Right lobe of liver (tissue), 4 donors: ENCODE measurements around the gene MGAT3.

ENCODE experiments used
- CTCF ChIP-seq, 4 donors: fragments of 200-600 bp in 3 of 4; fragments of 450-650 bp in 1 of 4; IDR thresholded peaks; one replicate each; pipeline versions ENCODE4 v1.5.1 to v1.8.0; 2016 to 2022; ENCODE audit warnings: antibody characterized with exemption in 4 of 4, mild to moderate bottlenecking in 2 of 4
- POLR2A ChIP-seq: fragments of 450-650 bp; IDR thresholded peaks from one replicate; pipeline ENCODE4 v1.6.1; 2017; ENCODE audit warnings: antibody characterized with exemption, mild to moderate bottlenecking
- donor health status: DM: no; HTN: no; CAD: no.
- donor health status: DM: no; HTN: no; CAD: no.
- donor health status: DM: no; HTN: yes; CAD: no.

DNA sequence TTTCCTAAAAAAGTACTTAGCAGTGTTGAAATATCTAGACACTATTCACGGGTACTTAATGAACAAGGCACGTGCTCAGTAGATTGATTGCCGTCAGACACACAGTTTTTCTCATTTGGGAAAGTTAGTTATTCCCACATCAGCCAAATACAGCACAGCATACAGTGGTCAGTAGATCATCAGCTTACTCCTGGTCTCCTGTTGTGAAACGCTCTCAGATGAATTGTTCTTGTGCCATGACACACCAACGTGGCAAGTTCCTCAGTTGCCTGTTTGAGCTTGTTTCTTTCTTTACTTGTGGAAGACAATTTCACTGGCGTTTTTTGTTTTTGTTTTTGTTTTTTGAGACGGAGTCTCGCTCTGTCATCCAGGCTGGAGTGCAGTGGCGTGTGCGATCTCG, 48.6 kb upstream of the MGAT3 start:
- TF ChIP-seq CTCF (IDR thresholded peaks at IDR 0.05) (no peak), POLR2A (no peak)
